HCT116 (cell line): ENCODE data around the gene SRPK2. TPM values are rescaled to one million over a fixed set of nuclear protein-coding genes. Genes with fewer than 3 reads are reported as not detected.

Source experiments
- ATAC-seq: fragments of 200-7000 bp; cut with Tn5 transposase; 2 replicates; pipeline ENCODE4 v1.9.1; 2020; ENCODE audit warnings: mild to moderate bottlenecking, moderate library complexity
- BruUV-seq: library from RNA; stranded (reverse); fragments of 400-500 nt; replicated peaks from 2 replicates; lab custom pipeline; 2021; lab: Mats Ljungman, UMichigan
- CTCF ChIA-PET: fragments of 300-600 bp; sonication (Branson Sonifier 250); formaldehyde crosslinking; loops from one replicate; lab custom pipeline; 2021; ENCODE audit warnings: antibody characterized with exemption; lab: Charles Lee
- POLR2A ChIA-PET: fragments of 300-600, 350-600 bp; sonication (Branson Sonifier 250); formaldehyde crosslinking; loops from one replicate; lab custom pipeline; 2021; ENCODE audit warnings: antibody characterized with exemption; lab: Charles Lee
- RAD21 ChIA-PET, 2 experiments: fragments of 300-600 bp; sonication (Branson Sonifier 250); formaldehyde crosslinking; loops; one replicate each; lab custom pipeline; 2023; ENCODE audit warnings: low total read pairs in 2 of 2; ENCODE audit not compliant: uncharacterized antibody in 2 of 2, unreplicated experiment in 2 of 2, low non-redundant PET in 1 of 2; lab: Charles Lee
- DNase-seq: peaks from one replicate; pipeline ENCODE4 v3.0.0-alpha.2; 2010; ENCODE audit warnings: low read depth, low spot score
- H2AFZ ChIP-seq: fragments of 200-600 bp; shearing (Covaris generic), sonication (generic); 2 replicates; pipeline ENCODE4 v1.6.1; 2017; ENCODE audit warnings: low read depth, mixed run types, mixed read lengths, antibody characterized with exemption, low read length; ENCODE audit not compliant: poor library complexity, severe bottlenecking
- H3K27ac ChIP-seq: 2 replicates; pipeline ENCODE4 v1.5.1; 2012; ENCODE audit warnings: low read depth, low read length
- H3K27me3 ChIP-seq: fragments of 200-600 bp; sonication (generic); 2 replicates; pipeline ENCODE4 v1.6.1; 2016; ENCODE audit warnings: mixed run types, low read length, mixed read lengths; ENCODE audit not compliant: insufficient read depth
- H3K36me3 ChIP-seq, 2 experiments: fragments of 200-500 bp in 1 of 2; fragments of 200-600 bp in 1 of 2; sonication (Bioruptor generic) in 1 of 2; sonication (generic) in 1 of 2; 2 replicates each; pipeline versions ENCODE4 v1.5.1 to v1.6.1; 2014 to 2016; ENCODE audit warnings: low read length in 2 of 2, inconsistent platforms in 1 of 2, mixed read lengths in 1 of 2, mixed run types in 1 of 2; ENCODE audit not compliant: insufficient read depth in 2 of 2, control insufficient read depth in 1 of 2
- H3K4me1 ChIP-seq, 2 experiments: fragments of 200-600 bp in 1 of 2; sonication (generic) in 1 of 2; 2 replicates each; pipeline versions ENCODE4 v1.5.1 to v1.6.1; 2012 to 2017; ENCODE audit warnings: low read length in 2 of 2, inconsistent platforms in 1 of 2, mild to moderate bottlenecking in 1 of 2, mixed read lengths in 1 of 2, mixed run types in 1 of 2, moderate library complexity in 1 of 2; ENCODE audit not compliant: insufficient read depth in 2 of 2, control insufficient read depth in 1 of 2
- H3K4me2 ChIP-seq: fragments of 200-600 bp; sonication (generic); 2 replicates; pipeline ENCODE4 v1.6.1; 2017; ENCODE audit warnings: mixed run types, low read length, mixed read lengths
- H3K4me3 ChIP-seq, 2 experiments: fragments of 200-600 bp in 1 of 2; sonication (generic) in 1 of 2; replicated peaks in 1 of 2; 2 replicates each; pipeline ENCODE4 v1.5.1; 2011 to 2016; ENCODE audit warnings: low read length in 2 of 2, control low read depth in 1 of 2, low read depth in 1 of 2, mild to moderate bottlenecking in 1 of 2, mixed read lengths in 1 of 2, mixed run types in 1 of 2
- H3K79me2 ChIP-seq: fragments of 200-600 bp; sonication (generic); 2 replicates; pipeline ENCODE4 v1.6.1; 2017; ENCODE audit warnings: mild to moderate bottlenecking, mixed run types, low read length, moderate library complexity, mixed read lengths; ENCODE audit not compliant: insufficient read depth
- H3K9ac ChIP-seq: fragments of 200-600 bp; sonication (generic); 2 replicates; pipeline ENCODE4 v1.6.1; 2016; ENCODE audit warnings: low read length, mixed read lengths
- H3K9me2 ChIP-seq: fragments of 200-600 bp; sonication (generic), shearing (Covaris generic); 2 replicates; pipeline ENCODE4 v1.6.1; 2017; ENCODE audit warnings: mixed run types, mild to moderate bottlenecking, moderate library complexity; ENCODE audit not compliant: insufficient read depth
- H3K9me3 ChIP-seq, 2 experiments: fragments of 200-500 bp in 1 of 2; fragments of 200-600 bp in 1 of 2; sonication (Bioruptor generic) in 1 of 2; sonication (generic) in 1 of 2; 2 replicates each; pipeline ENCODE4 v1.6.1; 2014 to 2017; ENCODE audit warnings: low read length in 2 of 2, mixed read lengths in 2 of 2, inconsistent platforms in 1 of 2, low read depth in 1 of 2, mild to moderate bottlenecking in 1 of 2, mixed run types in 1 of 2, moderate library complexity in 1 of 2; ENCODE audit not compliant: control insufficient read depth in 1 of 2, insufficient read depth in 1 of 2
- H4K20me1 ChIP-seq: fragments of 200-600 bp; sonication (generic), shearing (Covaris generic); 2 replicates; pipeline ENCODE4 v1.6.1; 2017; ENCODE audit warnings: mixed run types, mild to moderate bottlenecking, moderate library complexity; ENCODE audit not compliant: insufficient read depth
- CBX3 ChIP-seq: IDR thresholded peaks from 2 replicates; pipeline ENCODE4 v1.6.1; 2012; ENCODE audit warnings: low read depth
- CEBPB ChIP-seq: IDR thresholded peaks from 2 replicates; pipeline ENCODE4 v1.6.1; 2012; ENCODE audit warnings: low read depth
- EGR1 ChIP-seq: IDR thresholded peaks from 2 replicates; pipeline ENCODE4 v1.6.1; 2012; ENCODE audit warnings: low read depth
- ELF1 ChIP-seq: IDR thresholded peaks from 2 replicates; pipeline ENCODE4 v1.6.1; 2012; ENCODE audit warnings: low read depth, borderline replicate concordance
- EZH2 ChIP-seq: fragments of 200-600 bp; sonication (generic); IDR thresholded peaks from 2 replicates; pipeline ENCODE4 v1.6.1; 2017; ENCODE audit warnings: antibody characterized with exemption, mixed run types
- EZH2phosphoT487 ChIP-seq: fragments of 200-600 bp; IDR thresholded peaks from 2 replicates; pipeline ENCODE4 v1.6.1; 2018; ENCODE audit warnings: antibody characterized with exemption, borderline replicate concordance
- JUND ChIP-seq: IDR thresholded peaks from 2 replicates; pipeline ENCODE4 v1.6.1; 2012
- RAD21 ChIP-seq: IDR thresholded peaks from 2 replicates; pipeline ENCODE4 v1.6.1; 2012; ENCODE audit warnings: low read depth, mild to moderate bottlenecking
- SIN3A ChIP-seq: IDR thresholded peaks from 2 replicates; pipeline ENCODE4 v1.6.1; 2012; ENCODE audit warnings: low read depth
- SP1 ChIP-seq: IDR thresholded peaks from 2 replicates; pipeline ENCODE4 v1.6.1; 2012; ENCODE audit warnings: low read depth
- TCF7L2 ChIP-seq: IDR thresholded peaks from 2 replicates; pipeline ENCODE4 v1.7.0; 2011; ENCODE audit warnings: borderline replicate concordance, inconsistent platforms; ENCODE audit not compliant: insufficient read depth, insufficient read length; ENCODE audit errors: extremely low read depth
- YY1 ChIP-seq: IDR thresholded peaks from 2 replicates; pipeline ENCODE4 v1.6.1; 2011; ENCODE audit warnings: low read length, low read depth, moderate library complexity, mild to moderate bottlenecking; ENCODE audit not compliant: insufficient replicate concordance; ENCODE audit errors: extremely low read depth
- ZFX ChIP-seq: fragments of 450-650 bp; IDR thresholded peaks from 2 replicates; pipeline ENCODE4 v1.6.1; 2017
- ZNF274 ChIP-seq: fragments of 200-500 bp; sonication (Bioruptor generic); IDR thresholded peaks from 2 replicates; pipeline ENCODE4 v1.6.1; 2014; ENCODE audit warnings: mild to moderate bottlenecking, low read depth, low read length, inconsistent platforms
- intact Hi-C: fragments of 100-400 bp; cut with micrococcal nuclease; formaldehyde crosslinking; loops from 2 replicates; pipeline ENCODE4 v1.10.0; 2022
- total RNA-seq: library from RNA; stranded (reverse); gene quantifications from one replicate; pipeline ENCODE4 v1.2.1, GENCODE V29; 2021; ENCODE audit not compliant: unreplicated experiment
- TF ChIP-seq, protein P1 (sequence below): IDR thresholded peaks from 2 replicates; pipeline ENCODE4 v1.6.1; 2012
- TF ChIP-seq, protein P2 (sequence below), 3 experiments: fragments of 200-600 bp in 1 of 3; sonication (generic) in 1 of 3; IDR thresholded peaks in 2 of 3; conservative IDR thresholded peaks in 1 of 3; 2 replicates each; pipeline ENCODE4 v1.5.1; 2012 to 2017; ENCODE audit warnings: low read depth in 2 of 3, low read length in 2 of 3, antibody characterized with exemption in 1 of 3, borderline replicate concordance in 1 of 3, control low read depth in 1 of 3, mild to moderate bottlenecking in 1 of 3, mixed read lengths in 1 of 3, mixed run types in 1 of 3, moderate library complexity in 1 of 3; ENCODE audit not compliant: insufficient read depth in 1 of 3

The SRPK2 gene
- total RNA-seq, 1 experiment from 2014 or later: 37.4 TPM

DNA sequence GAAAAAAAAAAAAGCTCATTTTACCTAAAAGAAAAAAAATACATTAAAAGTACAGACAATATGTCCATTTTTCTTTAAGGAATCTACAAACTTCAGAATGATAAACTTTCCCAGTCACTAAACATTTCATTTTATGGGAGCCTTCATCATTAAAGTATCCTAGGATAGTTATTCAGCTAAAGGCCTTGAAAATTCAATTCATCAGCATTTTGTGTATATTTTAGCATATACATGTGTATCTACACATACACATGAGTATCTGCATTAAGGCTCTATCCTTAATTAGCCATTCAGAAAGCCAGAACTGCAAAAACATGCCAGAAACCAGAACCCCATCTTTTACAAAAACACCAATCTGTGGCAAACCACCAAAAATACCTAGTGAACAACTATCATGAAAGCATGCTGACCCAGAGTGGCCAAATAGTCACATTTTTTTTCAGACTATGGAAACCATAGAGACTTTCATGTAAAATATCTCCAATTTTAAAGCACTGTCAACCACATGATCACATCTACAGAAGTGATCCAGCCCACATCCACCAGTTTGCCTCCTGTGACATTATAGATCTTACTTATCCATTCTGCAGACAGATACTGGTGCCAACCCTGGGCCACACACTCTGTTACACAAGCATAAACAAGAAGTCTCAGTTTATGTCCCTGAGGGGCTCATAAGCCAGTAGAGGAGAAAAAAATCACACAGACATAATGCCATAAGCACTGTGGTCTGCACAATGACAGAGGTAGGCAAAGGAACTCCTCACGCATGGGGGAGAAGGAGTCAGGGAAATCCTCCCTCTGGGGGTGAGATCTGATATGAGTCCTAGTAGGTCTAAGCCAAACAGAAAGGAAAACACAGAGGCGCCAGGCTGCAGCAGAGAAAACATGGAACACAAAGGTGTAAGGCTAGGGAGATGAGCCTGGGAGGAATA is 79.2 kb downstream of the SRPK2 start:
- Histone ChIP-seq H3K9me3 (no peaks in the 10 kb centered on the region), H3K4me2 (no peak overlapping the region), H3K4me1 (peaks cover 12 to 15% of the 10 kb centered on the region in 2 experiments; a peak in 2 of 4 replicates), H3K9me2 (no peaks in the 10 kb centered on the region), H3K27ac (no peak overlapping the region), H4K20me1 (no peaks in the 10 kb centered on the region; the same call in 1 of the 2 replicates), H3K27me3 (no peaks in the 10 kb centered on the region), H2AFZ (no peak overlapping the region), H3K4me3 (no peak overlapping the region), H3K79me2 (peaks cover 55% of the 10 kb centered on the region), H3K36me3 (no peaks in the 10 kb centered on the region), H3K9ac (no peak overlapping the region)
- ChIA-PET CTCF (no interaction called here), RAD21 (no interaction called here), POLR2A (no interaction called here)
- intact Hi-C loops: no loop called here
- no peak for TF ChIP-seq TCF7L2
- no peak for TF ChIP-seq SP1
- no peak for TF ChIP-seq SIN3A
- no peak for TF ChIP-seq CBX3
- TF ChIP-seq, protein P1, sequence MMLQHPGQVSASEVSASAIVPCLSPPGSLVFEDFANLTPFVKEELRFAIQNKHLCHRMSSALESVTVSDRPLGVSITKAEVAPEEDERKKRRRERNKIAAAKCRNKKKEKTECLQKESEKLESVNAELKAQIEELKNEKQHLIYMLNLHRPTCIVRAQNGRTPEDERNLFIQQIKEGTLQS: no peak
- no peak for TF ChIP-seq EGR1
- TF ChIP-seq JUND: no peak
- no peak for TF ChIP-seq EZH2
- no peak for TF ChIP-seq EZH2phosphoT487
- no peak for TF ChIP-seq CEBPB
- no peak for TF ChIP-seq ELF1
- TF ChIP-seq RAD21: no peak
- TF ChIP-seq, protein P2, sequence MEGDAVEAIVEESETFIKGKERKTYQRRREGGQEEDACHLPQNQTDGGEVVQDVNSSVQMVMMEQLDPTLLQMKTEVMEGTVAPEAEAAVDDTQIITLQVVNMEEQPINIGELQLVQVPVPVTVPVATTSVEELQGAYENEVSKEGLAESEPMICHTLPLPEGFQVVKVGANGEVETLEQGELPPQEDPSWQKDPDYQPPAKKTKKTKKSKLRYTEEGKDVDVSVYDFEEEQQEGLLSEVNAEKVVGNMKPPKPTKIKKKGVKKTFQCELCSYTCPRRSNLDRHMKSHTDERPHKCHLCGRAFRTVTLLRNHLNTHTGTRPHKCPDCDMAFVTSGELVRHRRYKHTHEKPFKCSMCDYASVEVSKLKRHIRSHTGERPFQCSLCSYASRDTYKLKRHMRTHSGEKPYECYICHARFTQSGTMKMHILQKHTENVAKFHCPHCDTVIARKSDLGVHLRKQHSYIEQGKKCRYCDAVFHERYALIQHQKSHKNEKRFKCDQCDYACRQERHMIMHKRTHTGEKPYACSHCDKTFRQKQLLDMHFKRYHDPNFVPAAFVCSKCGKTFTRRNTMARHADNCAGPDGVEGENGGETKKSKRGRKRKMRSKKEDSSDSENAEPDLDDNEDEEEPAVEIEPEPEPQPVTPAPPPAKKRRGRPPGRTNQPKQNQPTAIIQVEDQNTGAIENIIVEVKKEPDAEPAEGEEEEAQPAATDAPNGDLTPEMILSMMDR (IDR thresholded peaks at IDR 0.05 in 2 of 3, conservative IDR thresholded peaks at IDR 0.05 in 1 of 3; ENCODE audit: borderline replicate concordance in 1 of 3, insufficient read depth in 1 of 3, low read depth in 2 of 3, low read length in 2 of 3): no peak
- no peak for TF ChIP-seq YY1
- no peak for TF ChIP-seq ZFX
- TF ChIP-seq ZNF274: no peak
- no peak for ATAC-seq
- no TSS peak for BruUV-seq
- DNase-seq: no peak
